Hematopoietic multipotent progenitor cell treated with erythropoietin and hydrocortisone succinate and interleukin-3 and kit ligand, for 17 days (in vitro differentiated cells): Measurements from ENCODE around the gene RASGRP2.

Experiments
- DNase-seq: peaks from one replicate; pipeline ENCODE4 v3.0.0-alpha.2; 2015; ENCODE audit warnings: low spot score

RASGRP2 gene

GRCh38 chr11:64694821-64695365, 49.0 kb downstream of the RASGRP2 start:
- DNase-seq, result no peak

GRCh38 chr11:64694026-64694755, 49.8 kb downstream of the RASGRP2 start:
- no peak for DNase-seq

GRCh38 chr11:64692764-64693331, 51.1 kb downstream of the RASGRP2 start:
- DNase-seq, result no peak

GRCh38 chr11:64691543-64691942, 52.4 kb downstream of the RASGRP2 start:
- no peak for DNase-seq

GRCh38 chr11:64690235-64690634, 53.7 kb downstream of the RASGRP2 start:
- DNase-seq, result no peak

- DNase-seq, result peak; percentile 62
These were observed 55.4 kb downstream of the RASGRP2 start for GRCh38 chr11:64688534-64688982.

GRCh38 chr11:64687643-64688533, 56.1 kb downstream of the RASGRP2 start:
- no peak for DNase-seq

GRCh38 chr11:64687204-64687603, 56.7 kb downstream of the RASGRP2 start:
- DNase-seq, result no peak

GRCh38 chr11:64686466-64687170, 57.3 kb downstream of the RASGRP2 start:
- DNase-seq, result no peak

- DNase-seq, result no peak
These were observed 58.4 kb downstream of the RASGRP2 start for GRCh38 chr11:64685536-64685935.

- no peak for DNase-seq
These were observed 59.6 kb downstream of the RASGRP2 start for GRCh38 chr11:64684357-64684756.

GRCh38 chr11:64681171-64681570, 62.8 kb downstream of the RASGRP2 start:
- no peak for DNase-seq

- no peak for DNase-seq
These were observed 64.1 kb downstream of the RASGRP2 start for GRCh38 chr11:64679846-64680245.

GRCh38 chr11:64677441-64678023, 66.4 kb downstream of the RASGRP2 start:
- no peak for DNase-seq
